SJSA1 (cell line): ENCODE data around the gene LRRN2. TPM values are rescaled to one million over a fixed set of nuclear protein-coding genes. Genes with fewer than 3 reads are reported as not detected.

Experiments
- DNase-seq, 2 experiments: peaks; one replicate each; pipeline ENCODE4 v3.0.0-alpha.2; 2015 to 2020; ENCODE audit warnings: low spot score in 2 of 2, low read depth in 1 of 2
- H3K27ac ChIP-seq: fragments of 250-450 bp; sonication (Bioruptor Pico); 2 replicates; pipeline ENCODE4 v1.5.1; 2020; ENCODE audit warnings: mild to moderate bottlenecking, moderate library complexity
- H3K27me3 ChIP-seq: fragments of 250-450 bp; sonication (Bioruptor Pico); replicated peaks from 2 replicates; pipeline ENCODE4 v1.5.1; 2020; ENCODE audit warnings: mild to moderate bottlenecking, moderate library complexity
- H3K36me3 ChIP-seq: fragments of 250-450 bp; sonication (Bioruptor Pico); 2 replicates; pipeline ENCODE4 v1.5.1; 2020; ENCODE audit warnings: mild to moderate bottlenecking
- H3K4me1 ChIP-seq: fragments of 250-450 bp; sonication (Bioruptor Pico); replicated peaks from 2 replicates; pipeline ENCODE4 v1.6.1; 2021; ENCODE audit warnings: mild to moderate bottlenecking
- H3K4me3 ChIP-seq: fragments of 250-450 bp; sonication (Bioruptor Pico); 2 replicates; pipeline ENCODE4 v1.5.1; 2020; ENCODE audit warnings: mild to moderate bottlenecking
- H3K9me3 ChIP-seq: fragments of 250-450 bp; sonication (Bioruptor Pico); replicated peaks from 2 replicates; pipeline ENCODE4 v1.5.1; 2020; ENCODE audit warnings: mild to moderate bottlenecking
- total RNA-seq: library from RNA; depleted of rRNA; stranded (reverse); fragments of >200 nt; shearing (Covaris generic); gene quantifications from 2 replicates; pipeline ENCODE4 v1.2.3, GENCODE V29; 2014

The LRRN2 gene
- total RNA-seq, 1 experiment from 2014 or later = not detected

DNA sequence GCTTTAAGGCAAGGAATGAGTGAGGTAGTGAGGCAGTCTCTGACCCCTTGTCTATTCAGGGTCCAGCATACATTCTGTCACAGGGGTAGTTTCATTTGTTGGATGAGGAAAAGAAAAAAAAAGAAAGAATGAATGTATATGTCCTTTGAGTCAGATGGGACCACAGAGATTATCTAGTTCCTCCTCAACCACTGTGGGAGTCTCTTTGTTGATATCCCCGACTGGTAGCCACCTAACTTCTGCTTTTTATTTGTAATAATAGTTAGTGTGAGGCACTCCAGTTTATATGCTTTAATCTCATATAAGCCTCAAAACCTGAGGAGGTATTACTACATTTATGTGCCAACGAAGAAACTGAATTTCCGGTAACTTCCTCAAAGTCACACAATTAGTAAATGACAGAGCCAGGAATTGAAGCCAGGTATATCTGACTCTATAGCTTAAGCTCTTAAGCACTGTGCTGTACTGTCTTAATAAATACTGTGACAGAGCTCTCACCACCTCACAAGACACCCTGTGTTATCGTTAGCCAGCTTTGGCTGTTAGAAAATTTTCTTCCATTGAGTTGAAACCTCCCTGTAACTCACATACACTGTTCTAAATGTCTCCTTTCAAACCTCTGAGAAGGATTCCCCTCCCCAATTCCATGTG, 87.1 kb downstream of the LRRN2 start:
- Histone ChIP-seq H3K36me3 (no peaks in the 10 kb centered on the region), H3K27ac (no peak overlapping the region), H3K4me3 (no peak overlapping the region), H3K27me3 (peaks cover 21% of the 10 kb centered on the region), H3K4me1 (no peaks in the 10 kb centered on the region), H3K9me3 (no peaks in the 10 kb centered on the region)
- no peak for DNase-seq

DNA sequence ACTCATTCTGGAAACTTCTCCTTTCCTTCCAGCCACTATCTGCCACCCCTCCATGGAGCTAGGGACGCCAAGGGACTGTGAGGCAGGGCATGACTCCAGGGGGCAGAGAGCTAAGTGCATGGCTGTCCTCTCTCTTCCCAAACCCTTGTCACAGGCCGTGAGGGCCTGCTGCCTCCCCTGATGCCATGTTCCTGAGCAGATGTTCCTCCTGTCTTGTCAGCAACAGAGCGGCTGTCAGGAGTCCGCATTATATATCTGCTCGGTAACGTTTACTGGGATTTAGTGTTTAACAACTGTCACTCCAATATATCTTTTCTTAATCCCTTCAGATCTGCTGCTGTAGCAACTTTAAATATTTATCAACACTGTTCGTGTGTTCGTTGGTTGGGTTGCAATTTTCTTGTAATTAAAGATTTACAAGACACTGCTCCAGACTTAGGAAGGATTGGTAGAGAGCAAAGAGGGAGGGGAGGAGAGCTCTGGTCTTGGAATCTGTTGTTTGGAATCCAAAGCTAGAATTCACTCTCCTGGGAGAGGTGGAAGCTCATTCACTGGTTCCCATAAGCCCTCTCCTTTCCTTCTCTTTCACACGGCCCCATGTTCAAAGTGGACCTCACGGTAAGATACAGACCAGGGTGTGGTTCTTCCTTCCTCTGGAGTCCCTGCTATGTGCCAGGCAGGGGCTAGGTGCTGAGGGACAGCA, 93.1 kb downstream of the LRRN2 start:
- no peaks in the 10 kb centered on the region for H3K27me3 ChIP-seq
- no peak for DNase-seq
- no peak overlapping the region for H3K27ac ChIP-seq
- H3K4me3 ChIP-seq = no peak overlapping the region
- no peaks in the 10 kb centered on the region for H3K36me3 ChIP-seq
- H3K9me3 ChIP-seq = no peaks in the 10 kb centered on the region
- peaks cover 19% of the 10 kb centered on the region for H3K4me1 ChIP-seq

DNA sequence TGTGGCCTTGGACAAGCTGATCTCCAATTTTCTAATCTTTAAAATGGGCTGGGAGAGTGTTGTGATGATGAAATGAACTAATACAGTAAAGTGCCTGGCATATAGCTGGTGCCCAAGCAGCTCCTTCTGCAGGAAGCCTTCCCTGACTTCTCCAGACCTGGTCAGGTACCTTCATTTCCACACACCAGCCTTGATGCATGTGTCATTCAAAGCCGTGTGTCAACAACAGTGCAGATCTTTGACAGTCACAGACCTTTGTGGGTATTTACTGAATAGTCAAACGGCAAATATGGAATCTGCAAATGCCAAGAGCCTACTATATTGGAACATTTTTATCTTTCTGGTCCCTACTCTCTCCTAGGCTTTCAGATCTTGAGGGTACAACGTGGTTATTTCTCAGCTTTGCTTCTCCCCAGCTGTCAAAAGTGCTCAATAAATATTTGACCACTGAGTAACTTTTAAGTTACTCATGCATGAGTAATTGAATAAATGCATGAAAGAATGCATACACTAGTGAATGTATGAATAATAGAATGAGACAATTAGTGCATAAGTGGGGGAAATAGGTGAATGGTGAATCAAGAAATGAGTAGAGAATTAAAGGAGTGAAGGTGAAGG, 94.0 kb downstream of the LRRN2 start:
- no peaks in the 10 kb centered on the region for H3K36me3 ChIP-seq
- H3K4me3 ChIP-seq = no peak overlapping the region
- peak in 1 of 2 experiments; percentile 59 for DNase-seq
- H3K9me3 ChIP-seq = no peaks in the 10 kb centered on the region
- peaks cover 19% of the 10 kb centered on the region for H3K4me1 ChIP-seq
- H3K27ac ChIP-seq = no peak overlapping the region
- H3K27me3 ChIP-seq = 0 out of 2 replicates have a peak, but pooled peaks cover 2% of the 10 kb centered on the region

DNA sequence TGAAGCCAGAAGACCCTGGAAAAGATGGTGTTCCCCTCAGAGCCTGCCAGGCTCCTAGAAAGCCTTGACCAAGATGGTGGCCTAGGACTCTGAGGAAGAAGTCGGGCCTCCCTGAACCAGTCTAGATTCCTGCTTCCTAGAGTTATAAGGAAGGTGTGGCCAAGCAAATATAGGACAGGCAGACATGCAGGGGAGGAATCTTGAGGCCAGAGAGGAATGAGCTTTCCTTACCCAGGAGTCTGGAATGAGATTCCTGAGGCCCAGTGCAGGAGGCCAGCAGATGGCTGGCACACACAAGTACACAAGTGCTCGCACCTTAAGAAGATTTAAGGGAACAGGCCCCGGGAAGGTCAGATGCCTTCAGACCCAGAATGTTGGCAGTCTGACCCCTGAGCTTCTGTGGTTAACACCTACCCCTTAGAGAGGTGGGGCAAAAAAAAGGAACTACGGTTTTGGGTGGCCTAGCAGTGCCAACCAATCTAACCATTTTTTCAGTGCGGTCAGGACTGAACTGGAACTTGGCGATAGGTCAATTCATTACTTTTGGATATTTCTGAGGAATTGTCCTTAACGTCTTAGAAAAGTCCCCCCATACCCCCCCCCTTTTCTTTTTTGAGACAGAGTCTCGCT, 96.0 kb downstream of the LRRN2 start:
- Histone ChIP-seq H3K4me3 (no peak overlapping the region), H3K9me3 (no peaks in the 10 kb centered on the region), H3K4me1 (peaks cover 19% of the 10 kb centered on the region), H3K27ac (no peak overlapping the region), H3K27me3 (0 out of 2 replicates have a peak, but pooled peaks cover 3% of the 10 kb centered on the region), H3K36me3 (no peaks in the 10 kb centered on the region)
- no peak for DNase-seq

DNA sequence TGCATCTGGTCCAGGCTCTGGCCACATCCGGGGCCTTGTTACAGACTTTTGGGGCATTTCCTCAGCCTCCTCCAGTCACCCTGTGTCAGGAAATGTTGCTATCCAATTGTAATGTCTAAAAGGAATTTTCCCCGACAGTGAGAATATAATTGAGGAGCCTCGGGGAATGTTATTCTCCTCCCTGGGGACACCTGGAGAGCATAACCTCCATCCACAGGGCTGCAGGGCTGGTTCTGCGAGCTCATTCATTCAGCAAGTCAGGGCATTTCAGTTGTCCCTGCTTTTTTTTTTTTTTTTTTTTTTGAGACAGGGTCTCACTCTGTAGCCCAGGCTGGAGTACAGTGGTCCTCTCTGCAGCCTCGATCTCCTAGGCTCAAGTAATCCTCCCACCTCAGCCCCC, 96.7 kb downstream of the LRRN2 start:
- no peak overlapping the region for H3K27ac ChIP-seq
- no peak for DNase-seq
- H3K9me3 ChIP-seq = no peaks in the 10 kb centered on the region
- H3K27me3 ChIP-seq = 0 out of 2 replicates have a peak, but pooled peaks cover 3% of the 10 kb centered on the region
- no peaks in the 10 kb centered on the region for H3K36me3 ChIP-seq
- no peak overlapping the region for H3K4me3 ChIP-seq
- H3K4me1 ChIP-seq = peaks cover 19% of the 10 kb centered on the region

DNA sequence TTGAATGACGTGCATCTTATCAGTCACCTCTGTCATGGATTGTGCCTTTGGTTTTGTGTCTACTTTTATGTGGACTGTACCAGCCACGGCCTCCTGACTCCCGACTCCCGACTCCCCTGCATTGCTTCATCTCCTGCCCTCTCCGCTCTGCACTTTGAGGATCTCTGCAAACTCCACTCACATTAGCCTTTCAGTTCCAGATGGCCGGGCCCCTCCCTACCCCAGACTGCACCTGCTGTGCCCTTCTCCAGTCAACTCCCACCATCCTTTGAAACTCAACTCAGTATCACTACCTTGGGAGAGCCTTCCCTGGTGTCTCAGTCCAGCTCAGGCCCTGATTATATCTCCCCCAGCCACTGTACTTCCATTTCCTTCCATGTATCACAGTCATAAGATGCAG, 97.9 kb downstream of the LRRN2 start:
- DNase-seq = no peak
- 0 out of 2 replicates have a peak, but pooled peaks cover 3% of the 10 kb centered on the region for H3K27me3 ChIP-seq

DNA sequence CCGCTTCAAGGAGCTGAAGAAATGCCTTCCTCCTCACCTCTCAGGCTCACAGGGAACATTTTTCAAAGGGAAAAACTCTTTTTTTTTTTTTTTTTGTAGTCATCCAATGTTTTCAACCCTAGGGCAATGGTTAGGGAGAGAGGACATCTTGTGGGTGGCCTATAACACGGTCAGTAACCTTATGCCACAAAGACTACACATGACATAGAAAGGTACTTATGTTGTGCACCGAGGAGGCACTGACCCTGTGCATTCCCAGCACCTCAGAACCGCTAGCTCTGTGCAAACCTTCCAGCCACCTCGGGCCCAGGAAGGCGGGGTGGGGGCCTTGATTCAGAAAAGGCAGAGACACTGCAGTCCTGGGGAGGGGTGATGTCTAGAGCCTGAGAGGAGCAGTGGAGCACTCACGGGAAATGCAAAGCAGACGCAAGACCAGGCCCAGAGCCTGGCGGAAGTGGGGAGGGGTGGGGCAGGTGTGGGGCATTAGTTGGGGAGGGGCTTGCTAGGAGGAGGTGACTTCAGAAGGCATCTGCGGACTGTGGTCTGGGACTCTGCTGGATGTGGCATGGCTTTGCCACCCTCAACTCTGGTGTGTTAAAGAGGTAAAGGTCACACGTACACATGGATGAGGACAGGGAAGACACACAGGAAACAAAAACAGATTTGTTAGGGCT, 100.7 kb downstream of the LRRN2 start:
- Histone ChIP-seq H3K27me3 (0 out of 2 replicates have a peak, but pooled peaks cover 3% of the 10 kb centered on the region), H3K9me3 (no peaks in the 10 kb centered on the region), H3K27ac (no peak overlapping the region), H3K4me1 (no peaks in the 10 kb centered on the region), H3K4me3 (no peak overlapping the region), H3K36me3 (no peaks in the 10 kb centered on the region)
- no peak for DNase-seq

More for the DNA sequence above, 97.9 kb downstream of the LRRN2 start:
- no peaks in the 10 kb centered on the region for H3K9me3 ChIP-seq
- H3K27ac ChIP-seq = no peak overlapping the region
- H3K36me3 ChIP-seq = no peaks in the 10 kb centered on the region
- H3K4me1 ChIP-seq = peaks cover 17% of the 10 kb centered on the region
- no peak overlapping the region for H3K4me3 ChIP-seq

DNA sequence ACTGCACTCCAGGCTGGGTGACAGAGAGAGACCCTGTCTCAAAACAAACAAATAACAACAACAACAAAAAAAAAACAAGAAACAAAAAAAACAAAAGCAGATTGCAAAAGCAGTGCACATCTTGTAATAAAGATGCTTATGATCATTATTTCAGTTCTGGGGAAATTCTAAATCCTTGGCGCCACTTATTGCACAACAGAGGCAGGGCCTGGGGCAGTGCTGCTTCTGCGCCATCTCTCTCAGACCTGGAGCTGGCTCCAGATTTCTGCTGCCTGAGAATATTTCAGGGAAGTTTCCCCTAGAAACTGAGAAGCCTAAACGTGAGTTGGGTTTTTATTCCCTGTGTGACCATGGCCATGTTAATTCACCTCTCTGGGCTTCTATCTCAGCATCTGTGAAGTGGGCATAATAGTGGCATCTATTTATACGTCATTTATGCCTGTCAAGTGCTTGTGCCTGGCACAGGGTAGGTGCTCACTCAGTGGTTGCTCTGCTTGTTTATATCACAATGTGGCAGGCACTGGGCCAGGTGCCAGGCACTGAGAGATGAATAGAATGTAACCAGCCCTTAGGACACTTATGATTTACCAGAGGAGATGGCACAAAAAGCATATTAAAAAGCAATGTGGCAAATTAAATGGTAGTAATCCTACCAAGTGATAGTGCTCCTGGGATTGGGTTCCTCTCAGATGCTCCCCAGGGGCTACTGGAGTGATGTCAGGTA, 101.5 kb downstream of the LRRN2 start:
- DNase-seq = no peak
- Histone ChIP-seq H3K4me3 (no peak overlapping the region), H3K27ac (no peak overlapping the region), H3K4me1 (no peaks in the 10 kb centered on the region), H3K9me3 (no peaks in the 10 kb centered on the region), H3K36me3 (no peaks in the 10 kb centered on the region), H3K27me3 (0 out of 2 replicates have a peak, but pooled peaks cover 3% of the 10 kb centered on the region)

DNA sequence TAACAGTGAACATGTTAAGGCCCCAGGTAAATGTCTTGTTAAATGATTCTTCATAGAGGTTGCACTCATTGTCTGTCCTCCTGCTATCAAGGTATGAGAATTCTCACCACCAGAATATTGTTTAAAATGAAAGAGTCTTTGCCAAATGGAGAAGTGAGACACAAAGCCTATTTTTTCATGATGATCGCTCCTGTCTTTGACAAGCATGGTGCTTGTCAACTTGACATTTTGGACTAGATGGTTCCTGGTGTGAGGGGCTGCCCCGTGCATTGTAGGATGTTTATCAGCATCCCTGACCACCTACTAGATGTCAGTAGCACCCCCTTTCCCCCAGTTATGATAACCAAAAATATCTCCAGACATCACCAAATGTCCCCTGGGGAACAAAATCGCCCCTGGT, 103.8 kb downstream of the LRRN2 start:
- H3K4me1 ChIP-seq = no peaks in the 10 kb centered on the region
- H3K27ac ChIP-seq = no peak overlapping the region
- H3K4me3 ChIP-seq = no peak overlapping the region
- DNase-seq = no peak
- no peaks in the 10 kb centered on the region for H3K36me3 ChIP-seq
- H3K9me3 ChIP-seq = no peaks in the 10 kb centered on the region
- H3K27me3 ChIP-seq = 0 out of 2 replicates have a peak, but pooled peaks cover 3% of the 10 kb centered on the region

DNA sequence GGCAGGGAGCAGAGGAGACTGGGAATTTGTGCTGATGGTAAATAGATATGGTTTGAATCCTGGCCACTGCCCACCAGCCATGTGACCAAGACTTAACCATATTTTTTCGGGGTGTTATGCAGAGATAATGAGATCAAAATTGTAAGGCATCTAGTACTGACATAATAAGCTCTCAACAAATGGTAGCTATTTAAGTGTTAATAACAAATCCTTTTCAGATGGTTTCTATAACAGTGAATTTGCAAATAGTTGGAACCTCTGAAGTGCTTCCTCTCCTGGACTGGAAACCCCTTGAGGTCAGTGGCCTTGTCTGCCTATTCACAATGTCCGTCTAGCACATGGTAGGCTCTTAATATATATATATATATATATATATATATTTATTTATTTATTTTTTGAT, 104.7 kb downstream of the LRRN2 start:
- Histone ChIP-seq H3K4me1 (no peaks in the 10 kb centered on the region), H3K36me3 (no peaks in the 10 kb centered on the region), H3K9me3 (no peaks in the 10 kb centered on the region), H3K27ac (no peak overlapping the region), H3K4me3 (no peak overlapping the region), H3K27me3 (no peaks in the 10 kb centered on the region)
- no peak for DNase-seq

DNA sequence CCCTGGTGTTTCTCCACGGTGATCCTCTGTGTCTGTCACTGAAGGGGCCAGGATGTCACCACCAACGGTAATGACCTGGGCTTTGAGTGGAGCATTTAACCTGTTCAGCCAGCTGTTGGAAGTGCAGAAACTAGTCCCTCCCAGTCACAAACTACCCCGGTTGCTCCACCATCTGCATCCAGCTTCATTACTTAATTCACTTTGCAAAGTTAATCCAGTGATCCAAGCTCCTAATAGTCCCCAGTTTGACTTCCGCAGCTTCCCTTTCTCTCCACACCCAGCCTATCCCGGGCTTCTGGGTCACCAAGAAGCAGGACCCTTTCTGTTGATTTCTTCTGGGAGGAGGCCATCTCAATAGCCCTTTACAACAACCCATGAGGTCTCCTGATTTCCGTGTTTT, 105.9 kb downstream of the LRRN2 start:
- H3K27me3 ChIP-seq = no peaks in the 10 kb centered on the region
- H3K9me3 ChIP-seq = no peaks in the 10 kb centered on the region
- H3K27ac ChIP-seq = no peak overlapping the region
- no peak for DNase-seq
- no peaks in the 10 kb centered on the region for H3K4me1 ChIP-seq
- H3K36me3 ChIP-seq = no peaks in the 10 kb centered on the region
- no peak overlapping the region for H3K4me3 ChIP-seq

DNA sequence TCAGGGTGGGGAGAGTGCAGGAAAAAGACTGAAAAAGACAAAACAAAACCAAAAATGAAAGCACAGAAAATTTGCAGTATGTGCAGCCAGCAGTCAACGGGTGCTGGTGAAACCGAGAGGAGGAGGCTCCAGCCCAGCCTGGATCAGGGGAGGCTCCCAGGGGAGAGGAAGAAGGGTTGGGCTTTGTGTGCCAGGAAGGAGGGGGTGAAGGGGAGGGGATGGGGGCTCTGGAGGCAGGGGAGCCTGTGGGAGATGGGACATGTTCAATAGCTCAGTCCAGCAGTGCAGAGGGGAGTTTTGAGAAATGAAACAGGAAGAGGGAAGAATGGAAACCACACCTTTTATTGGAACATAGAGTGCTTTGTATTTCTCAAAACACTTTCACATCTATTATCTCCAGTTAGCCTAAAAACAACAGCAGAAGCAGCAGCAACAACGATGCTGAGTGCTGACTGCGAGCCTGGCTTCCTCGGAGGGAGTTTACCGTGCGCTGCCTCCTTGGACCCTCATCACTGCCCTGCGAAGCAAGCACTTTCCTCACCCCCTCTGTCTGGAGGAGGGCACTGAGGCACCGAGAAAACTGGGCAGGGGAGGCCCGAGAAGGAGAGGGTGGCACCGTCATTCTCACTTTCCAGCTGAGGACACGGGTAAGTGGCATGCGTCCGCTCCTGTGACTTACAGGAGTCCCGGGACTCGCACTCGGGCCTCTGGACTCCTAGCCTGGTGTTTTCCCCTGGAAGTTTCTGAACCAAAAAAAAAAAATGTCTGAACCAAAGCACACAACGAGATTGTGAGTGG, 106.5 kb downstream of the LRRN2 start:
- Histone ChIP-seq H3K9me3 (no peaks in the 10 kb centered on the region), H3K4me3 (no peak overlapping the region), H3K36me3 (no peaks in the 10 kb centered on the region), H3K27me3 (no peaks in the 10 kb centered on the region), H3K27ac (no peak overlapping the region), H3K4me1 (no peaks in the 10 kb centered on the region)
- DNase-seq = no peak
